Activated T-cell treated with anti-CD3 and anti-CD28 coated beads for 24 hours (primary cell): ENCODE results near the gene EPHB6.
A peak's percentile ranks its signal among the peaks of the same experiment; 100 is the strongest.

Source experiments
- DNase-seq: peaks from one replicate; pipeline ENCODE4 v3.0.0-alpha.2; 2020; ENCODE audit warnings: low read depth

The EPHB6 gene, protein sequence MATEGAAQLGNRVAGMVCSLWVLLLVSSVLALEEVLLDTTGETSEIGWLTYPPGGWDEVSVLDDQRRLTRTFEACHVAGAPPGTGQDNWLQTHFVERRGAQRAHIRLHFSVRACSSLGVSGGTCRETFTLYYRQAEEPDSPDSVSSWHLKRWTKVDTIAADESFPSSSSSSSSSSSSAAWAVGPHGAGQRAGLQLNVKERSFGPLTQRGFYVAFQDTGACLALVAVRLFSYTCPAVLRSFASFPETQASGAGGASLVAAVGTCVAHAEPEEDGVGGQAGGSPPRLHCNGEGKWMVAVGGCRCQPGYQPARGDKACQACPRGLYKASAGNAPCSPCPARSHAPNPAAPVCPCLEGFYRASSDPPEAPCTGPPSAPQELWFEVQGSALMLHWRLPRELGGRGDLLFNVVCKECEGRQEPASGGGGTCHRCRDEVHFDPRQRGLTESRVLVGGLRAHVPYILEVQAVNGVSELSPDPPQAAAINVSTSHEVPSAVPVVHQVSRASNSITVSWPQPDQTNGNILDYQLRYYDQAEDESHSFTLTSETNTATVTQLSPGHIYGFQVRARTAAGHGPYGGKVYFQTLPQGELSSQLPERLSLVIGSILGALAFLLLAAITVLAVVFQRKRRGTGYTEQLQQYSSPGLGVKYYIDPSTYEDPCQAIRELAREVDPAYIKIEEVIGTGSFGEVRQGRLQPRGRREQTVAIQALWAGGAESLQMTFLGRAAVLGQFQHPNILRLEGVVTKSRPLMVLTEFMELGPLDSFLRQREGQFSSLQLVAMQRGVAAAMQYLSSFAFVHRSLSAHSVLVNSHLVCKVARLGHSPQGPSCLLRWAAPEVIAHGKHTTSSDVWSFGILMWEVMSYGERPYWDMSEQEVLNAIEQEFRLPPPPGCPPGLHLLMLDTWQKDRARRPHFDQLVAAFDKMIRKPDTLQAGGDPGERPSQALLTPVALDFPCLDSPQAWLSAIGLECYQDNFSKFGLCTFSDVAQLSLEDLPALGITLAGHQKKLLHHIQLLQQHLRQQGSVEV

DNA sequence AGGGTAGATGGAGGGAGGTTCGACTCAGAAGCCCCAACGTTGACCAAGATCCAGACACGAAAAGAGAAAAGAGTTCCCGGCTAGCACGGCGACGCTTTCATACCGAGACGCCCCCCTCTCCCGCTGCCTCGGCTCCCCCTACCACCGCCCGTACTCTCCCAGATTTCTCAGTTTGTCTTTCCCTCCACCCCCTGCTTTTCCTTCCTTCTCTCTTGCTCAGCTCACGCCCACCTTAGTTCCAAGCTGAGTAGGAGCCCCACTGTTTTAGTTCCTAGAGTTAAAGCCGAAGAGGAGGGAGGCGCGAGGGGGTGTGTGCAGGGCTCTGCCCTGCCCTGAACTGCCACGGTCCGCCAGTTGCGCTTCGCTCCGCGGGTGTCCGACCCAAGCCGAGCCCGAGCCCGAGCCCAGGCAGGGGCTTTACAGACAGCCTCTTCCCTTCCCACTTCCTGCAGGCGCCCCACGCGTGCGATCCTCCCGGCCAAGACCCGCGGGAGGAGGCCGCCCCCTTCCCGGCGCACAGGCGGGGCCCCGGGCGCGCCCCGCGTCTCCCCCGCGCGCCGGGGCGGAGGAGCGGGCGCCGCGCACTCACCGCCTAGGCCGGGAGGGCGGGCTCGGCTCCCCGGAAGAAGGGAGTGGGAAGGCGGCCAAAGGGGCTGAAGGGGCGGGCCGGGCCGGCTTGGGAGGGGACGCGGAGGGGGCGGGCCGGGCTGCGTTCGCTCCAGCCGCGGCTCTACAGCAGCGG is at the start of gene EPHB6:
EPHB6 (plus strand) TSS at position 705 of the 742 bp plus-strand sequence. CDS start 8,152 bp downstream, outside the sequence.
- DNase-seq = peak; percentile 44

DNA sequence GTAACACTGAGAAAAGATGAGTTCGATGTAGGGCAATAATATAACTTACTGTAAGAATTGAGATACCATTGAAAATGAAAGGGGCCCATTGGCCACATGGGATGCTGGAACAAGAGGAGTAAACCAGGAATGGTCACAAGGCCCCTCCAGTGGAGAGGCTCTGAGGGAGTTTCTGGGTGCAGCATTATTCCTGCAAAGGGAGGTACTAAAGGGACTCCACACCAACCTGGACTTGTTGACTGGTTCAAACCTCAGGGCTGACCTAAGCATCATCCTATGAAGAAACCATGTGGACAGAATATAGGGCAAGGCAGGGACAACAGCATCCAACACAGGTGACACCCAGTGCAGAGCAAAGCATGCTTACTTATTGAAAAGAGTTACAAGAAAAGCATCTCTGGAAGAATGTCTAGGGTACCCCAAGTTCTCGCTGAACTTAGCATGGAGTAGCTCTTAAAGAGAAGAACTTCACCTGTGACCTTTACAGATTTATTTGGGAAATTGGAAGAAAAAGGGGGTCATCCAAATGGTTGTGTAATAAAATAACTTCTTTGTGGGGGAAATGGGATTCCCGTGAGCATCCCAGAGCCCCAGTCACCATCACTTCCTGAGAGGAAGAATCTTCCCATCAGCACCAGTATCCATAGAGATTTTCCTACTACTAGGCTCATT is 49.4 kb upstream of the EPHB6 start:
- DNase-seq = no peak

DNA sequence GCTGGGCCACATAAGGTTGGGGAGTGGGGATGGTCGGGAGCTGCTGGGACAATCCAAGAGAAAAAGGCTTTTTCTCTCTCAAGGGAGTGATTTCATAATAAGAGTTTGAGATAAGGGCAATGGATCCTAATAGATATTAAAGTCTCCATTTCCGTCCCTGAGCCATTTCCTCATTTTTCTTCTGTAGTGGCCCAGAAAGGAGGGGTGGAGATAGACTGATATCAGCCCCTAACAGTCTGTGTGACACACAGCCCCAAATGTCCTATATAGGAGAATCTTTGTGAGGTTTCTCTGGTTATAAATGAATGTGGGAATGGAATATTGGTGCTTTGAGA is 48.9 kb upstream of the EPHB6 start:
- no peak for DNase-seq

DNA sequence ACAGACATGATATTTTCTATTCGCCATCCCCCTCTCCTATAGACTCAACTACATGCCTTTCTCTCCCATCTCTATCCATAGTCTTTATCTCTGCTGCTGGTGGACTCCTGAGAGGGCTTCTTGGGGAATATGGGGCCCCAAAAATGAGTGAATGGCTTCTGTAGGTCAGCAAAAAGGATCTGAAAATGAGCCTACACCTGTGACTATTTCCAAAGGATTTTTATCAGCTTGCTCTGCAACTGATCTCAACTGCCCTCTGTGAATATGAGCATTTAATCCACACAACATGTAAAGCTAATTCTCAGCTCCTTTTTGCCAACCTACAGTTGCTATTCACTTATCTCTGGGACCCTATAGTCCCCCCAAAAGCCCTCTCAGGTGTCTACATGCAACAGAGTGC is 47.9 kb upstream of the EPHB6 start:
- DNase-seq = no peak

DNA sequence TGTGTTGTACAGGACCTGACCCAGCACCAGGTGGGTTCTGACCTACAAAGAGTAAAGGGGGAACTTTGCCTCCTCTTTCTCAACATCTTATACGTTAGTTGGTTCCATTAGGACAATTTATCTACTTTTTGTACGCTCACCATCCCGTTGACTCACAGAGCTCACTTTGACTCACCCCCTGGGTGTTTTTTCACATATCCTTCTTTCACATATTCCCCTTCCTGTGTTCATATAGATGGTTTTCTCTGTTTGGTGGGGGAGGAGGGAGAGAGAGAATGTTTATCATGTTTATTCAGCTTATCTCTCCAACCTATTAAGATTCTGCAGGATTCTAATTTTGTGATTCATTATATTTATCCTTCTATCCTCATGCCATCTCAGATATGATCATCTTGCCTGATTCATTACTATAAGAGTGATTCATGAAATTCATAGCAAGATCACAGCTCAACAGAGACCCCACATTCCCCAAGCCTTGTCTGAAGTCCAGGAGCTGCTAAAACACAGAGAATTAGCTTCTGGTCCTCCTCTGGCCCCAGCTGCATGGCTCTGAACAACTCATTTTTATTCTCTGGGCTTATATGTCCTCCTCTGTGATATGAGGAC is 46.9 kb upstream of the EPHB6 start:
- no peak for DNase-seq

DNA sequence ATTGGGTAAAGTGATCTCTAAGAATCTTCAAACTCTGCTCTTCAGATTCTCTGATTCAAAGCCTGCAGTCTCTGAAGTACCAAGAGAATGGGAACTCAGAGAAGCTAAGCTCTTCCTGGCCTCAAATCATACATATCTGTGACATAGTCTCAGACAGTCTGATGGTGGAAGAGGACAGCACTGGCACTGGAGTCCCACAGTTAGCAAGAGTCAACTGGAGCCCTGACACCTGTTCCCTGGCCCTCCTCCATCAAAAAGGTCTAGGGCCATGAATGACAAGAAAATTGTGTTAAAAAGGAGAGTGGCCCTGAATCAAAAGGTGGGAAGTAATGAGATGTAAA is 46.4 kb upstream of the EPHB6 start:
- no peak for DNase-seq

DNA sequence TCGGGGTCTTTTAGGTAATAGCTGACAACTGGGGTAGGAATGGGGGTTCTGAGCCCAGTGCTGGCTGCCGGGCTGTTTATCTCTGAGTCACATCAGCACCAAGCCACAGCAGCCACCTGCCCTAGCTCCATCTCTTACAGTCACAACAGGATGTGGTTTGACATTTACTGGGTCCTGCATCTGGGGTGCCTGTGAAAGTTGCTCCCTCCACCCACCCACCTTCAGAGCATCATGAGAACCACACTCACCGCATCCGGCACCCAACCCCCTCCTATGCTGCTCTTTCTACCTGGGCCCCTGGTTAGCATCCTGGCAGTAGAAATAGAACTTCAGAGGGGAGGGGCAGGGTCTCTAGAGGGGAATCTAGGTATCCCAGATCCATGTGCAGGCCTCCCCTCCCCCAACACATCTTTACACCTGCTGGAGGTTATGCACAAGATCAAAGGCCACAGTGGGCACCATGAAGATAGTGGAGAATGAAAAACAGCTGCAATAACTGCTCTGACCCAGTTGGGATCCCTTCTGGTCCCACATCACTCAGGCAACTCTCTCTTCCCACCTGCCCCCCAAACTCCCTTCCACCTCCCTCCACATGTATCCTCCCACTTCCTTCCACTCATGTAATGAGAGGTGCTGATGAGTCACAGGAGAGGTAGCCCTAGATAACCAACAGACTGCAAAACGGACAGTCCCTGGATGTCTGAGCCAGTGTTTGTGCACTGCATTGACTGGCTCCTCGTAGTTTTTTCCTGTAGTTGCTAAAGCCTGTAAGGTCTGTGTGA is 45.9 kb upstream of the EPHB6 start:
- peak; percentile 92 for DNase-seq

DNA sequence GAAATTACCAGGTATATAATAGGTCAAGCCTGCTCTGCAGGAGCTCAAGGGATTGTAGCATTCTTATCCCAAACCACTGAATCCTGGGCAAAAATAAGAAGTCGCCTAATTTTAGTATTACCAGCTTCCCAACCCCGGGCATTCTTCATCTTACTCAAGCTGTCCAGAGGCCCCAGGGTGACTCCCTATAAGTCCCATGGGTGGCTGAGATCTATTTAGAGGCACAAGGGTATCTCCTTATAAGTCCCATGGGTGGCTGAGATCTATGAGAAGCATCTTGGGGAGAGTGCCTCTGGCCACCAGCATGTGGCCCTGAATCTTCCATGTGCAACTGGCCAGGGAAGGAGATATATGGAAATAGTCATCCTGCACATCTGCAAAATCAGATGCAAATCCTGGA is 45.2 kb upstream of the EPHB6 start:
- DNase-seq = no peak

DNA sequence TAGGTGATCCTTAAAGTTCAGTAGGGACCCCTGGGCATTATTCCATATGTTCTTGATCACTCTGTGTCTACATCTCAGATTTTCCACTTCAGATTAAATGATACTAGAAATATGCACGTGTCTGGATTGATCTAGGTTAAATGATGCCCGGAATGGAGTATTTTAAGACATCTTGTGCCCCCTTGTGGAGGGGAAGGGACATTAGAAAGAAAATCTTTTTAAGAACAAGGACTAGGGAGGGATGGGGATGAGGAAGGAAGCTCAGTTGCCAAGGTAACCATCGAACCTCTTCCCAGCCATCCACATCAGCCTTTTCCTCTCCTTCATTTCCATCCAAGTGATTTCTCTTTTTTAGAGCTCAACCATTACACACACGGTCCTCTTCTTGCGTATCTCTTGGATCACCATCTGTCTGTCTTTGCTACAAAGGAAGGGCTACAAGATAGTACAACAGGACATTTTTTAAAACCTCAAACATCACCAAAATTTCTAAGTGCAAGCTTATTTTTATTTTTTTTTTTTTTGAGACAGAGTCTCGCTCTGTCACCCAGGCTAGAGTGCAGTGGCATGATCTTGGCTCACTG is 43.6 kb upstream of the EPHB6 start:
- no peak for DNase-seq

DNA sequence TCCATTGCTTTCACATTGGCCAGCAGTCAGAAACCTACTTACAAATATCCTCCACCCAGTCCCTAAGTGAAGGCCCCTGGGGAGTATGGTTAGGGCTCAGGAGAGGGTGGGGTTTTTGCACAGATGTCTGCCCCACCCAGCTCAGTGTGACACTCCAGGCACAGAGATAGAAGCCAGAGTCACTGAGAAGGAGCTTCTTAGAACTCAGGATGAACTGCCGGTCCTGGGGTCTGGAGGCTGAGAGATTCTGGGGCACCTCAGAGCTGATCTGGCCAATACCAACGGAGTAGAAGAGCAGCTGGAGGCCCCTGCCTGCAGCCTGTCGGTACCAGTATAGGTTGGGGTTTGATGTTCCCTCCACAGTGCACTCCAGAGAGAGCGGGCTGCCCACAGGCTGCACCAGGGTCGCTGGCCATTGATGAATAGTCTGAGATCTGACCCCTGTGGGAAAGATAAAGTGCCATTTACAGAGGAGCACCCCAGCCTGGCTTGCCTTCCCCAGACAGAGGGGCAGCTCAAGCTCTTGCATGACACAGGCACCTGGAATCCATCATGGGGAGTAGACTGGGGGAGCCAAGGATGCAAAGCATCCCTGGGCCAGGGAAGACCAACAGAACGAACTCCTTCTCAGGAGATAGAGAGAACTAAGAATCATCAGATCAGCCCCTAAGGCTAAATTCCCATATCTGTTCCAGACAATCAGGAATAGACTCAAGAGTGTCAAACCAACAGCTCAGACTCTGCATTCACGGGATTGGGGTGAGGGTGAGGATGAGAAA is 42.2 kb upstream of the EPHB6 start:
- no peak for DNase-seq

DNA sequence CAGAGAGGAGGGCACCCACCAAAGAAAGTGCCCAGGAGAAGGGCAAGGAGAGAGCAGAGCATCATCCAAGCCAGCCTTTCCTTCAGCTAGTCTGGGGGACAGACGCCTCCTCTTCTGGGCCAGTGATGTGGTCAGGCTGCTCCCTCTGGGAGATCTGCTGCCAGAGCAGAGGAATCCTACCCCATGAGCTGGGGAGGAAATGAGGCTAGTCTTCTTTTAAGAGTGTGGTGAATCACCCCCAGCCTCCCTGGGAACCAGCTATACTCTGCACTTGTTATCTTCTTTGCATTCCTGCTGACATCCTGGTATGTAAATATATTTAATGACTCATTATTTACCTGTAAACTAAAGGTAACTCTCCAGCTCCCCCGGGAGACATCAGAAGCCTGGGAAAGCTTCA is 41.6 kb upstream of the EPHB6 start:
- DNase-seq = no peak

DNA sequence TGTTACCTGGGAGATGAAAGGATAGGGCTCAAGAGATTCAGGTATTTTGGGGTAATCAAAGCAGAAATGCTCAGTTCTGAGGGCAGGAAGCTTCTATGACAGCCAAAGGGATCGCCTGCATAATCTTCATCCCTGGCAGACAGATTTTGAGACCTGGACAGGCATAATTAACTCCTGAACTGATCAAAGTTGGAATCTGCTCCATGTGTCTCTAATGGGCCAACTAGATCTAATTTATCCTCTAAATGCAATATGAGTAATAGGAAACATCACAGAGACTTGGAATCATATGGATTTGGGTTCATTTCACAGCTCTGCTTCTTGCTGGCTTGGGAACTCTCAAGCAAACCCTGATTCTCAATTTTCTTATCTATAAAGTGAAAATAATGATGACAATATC is 41.2 kb upstream of the EPHB6 start:
- no peak for DNase-seq

DNA sequence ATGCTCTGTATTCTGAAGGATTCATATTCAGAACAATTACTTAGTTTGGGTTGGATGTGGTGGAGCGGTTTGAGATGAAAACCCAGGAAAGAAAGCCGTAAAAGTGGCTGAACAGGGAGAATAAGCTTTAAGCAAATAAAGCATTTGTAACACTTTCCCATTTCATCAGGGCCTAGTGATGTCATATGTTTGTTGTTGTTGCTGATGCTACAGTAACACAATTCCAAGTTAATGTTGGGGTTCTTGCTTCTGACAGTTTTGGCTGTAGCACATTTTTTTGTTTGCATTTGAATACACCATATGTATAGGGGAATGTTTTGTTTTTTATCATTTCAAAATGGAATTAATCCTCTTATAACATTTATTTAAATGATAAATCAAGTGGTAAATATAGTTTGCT is 40.4 kb upstream of the EPHB6 start:
- DNase-seq = no peak

DNA sequence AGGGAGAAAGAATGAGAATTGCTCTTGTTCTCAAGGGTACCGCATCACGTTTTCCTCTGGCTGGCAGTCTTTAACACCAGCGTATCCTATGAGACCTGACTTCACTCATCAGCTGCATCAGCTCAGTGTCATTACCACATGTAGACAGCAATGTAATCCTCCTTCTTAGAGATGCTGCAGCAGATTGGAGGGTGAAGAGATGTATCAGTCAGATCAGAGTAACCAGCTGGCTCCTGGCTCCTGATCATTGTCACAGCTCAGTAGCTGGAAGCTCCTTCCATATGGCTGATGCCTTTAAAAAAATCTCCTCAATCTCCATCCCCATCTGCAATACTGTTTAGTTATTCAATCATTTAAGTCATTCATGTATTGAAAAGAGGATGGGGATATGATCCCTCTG is 39.7 kb upstream of the EPHB6 start:
- no peak for DNase-seq

DNA sequence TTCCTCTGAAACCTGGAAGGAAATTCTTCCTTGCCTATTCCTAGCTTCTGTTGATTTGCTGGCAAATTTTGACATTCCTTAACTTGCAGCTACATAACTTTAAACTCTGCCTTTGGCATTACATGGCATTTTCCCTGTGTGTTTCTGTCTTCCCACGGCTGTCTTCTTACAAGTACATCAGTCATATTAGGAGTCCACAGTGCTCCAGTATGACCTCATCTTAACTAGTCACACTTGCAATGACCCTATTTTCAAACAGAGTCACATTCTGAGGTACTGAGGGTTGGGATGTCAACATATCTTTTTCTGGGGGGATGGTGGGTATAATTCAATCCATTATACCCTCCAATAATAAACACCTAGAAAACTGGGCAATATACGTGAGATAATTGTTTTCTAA is 37.4 kb upstream of the EPHB6 start:
- DNase-seq = no peak

DNA sequence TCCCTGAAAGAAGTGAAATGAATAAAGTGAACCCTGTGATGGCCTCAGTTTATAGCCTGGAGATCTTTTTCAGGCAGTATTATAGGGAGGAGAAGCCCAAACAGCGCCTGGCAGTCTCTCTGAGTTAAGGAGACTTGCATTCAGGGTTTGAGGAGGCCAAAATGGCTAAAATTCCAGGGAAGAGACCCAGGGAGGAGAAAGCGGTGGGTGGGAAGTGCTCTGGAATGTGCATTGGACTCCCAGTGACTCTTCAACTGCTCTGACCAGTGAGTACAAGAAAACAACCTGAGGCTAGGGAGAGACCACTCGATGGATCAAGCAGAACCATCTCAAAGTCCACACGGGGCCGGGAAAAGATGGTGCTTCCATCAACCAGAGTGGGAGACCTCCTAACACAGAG is 35.3 kb upstream of the EPHB6 start:
- DNase-seq = no peak

DNA sequence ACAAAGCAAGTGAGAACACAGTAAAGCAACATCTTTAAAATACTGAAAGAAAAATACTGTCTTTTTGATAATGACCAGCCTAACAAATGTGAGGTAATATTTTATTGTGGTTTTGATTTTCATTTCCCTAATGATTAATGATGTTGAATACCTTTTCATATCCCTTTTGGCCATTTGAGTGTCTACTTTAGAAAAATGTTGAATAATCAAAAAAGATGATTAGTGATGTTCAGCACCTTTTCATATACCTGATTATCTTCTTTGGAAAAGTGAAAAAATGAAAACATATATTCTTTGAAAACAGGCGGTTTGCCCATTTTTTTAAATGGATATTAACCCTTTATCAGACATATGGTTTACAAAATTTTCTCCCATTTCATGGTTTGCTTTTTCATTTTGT is 32.2 kb upstream of the EPHB6 start:
- no peak for DNase-seq

DNA sequence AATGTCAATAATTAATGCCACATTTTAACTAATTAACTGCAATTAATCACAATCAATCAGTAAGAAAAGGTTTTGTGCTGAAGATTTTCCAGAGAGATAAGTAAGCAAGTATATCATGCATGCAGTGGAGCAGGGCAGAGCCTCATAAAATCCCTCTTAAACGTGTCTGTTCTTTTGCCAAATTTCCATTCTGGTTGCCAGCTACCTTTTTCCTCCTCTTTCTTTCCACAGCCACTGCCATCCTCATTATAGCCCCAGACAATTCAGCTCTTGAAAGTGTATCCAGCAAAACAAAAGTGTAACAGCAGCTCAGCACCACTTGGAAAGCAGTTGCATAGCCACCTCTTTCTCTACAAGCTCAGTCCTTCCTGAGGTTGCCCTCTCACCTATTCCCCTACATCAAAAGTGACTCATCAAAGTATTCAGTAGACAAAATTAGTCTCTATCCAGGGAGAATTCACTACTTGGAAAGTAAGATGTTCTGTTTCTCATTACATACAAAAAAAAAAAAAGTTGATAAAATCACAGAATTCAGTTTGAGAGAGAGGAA is 26.9 kb upstream of the EPHB6 start:
- no peak for DNase-seq

DNA sequence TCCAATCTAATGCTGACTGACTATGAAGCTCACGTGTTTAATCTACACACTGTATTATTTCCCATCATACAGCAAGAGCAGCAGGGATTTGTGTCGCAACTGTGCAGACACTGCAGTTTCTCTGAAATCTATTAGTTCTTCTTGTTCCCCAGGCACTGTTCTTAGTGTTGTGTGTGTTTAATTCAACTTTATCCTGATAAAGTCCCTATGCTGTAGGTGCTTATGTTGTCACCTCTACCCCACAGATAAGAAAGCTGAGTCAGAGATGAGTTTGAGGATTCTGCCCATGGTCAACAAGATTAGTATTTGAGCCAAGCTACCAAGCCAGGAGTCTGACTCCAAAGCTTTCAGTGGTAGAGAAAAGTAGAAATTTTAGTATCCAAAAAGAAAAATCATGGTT is 22.5 kb upstream of the EPHB6 start:
- no peak for DNase-seq
